K562 (cell line): ENCODE measurements around the gene LRRC41. TPM values are rescaled to one million over a fixed set of nuclear protein-coding genes. Genes with fewer than 3 reads are reported as not detected.
A peak's percentile ranks its signal among the peaks of the same experiment; 100 is the strongest.

Source experiments
- ATAC-seq: fragments of 200-7000 bp; cut with Tn5 transposase; 3 replicates; pipeline ENCODE4 v1.9.1; 2020; ENCODE audit warnings: moderate library complexity
- BruUV-seq: library from RNA; stranded (reverse); fragments of 400-500 nt; replicated peaks from 2 replicates; lab custom pipeline; 2021; lab: Mats Ljungman, UMichigan
- CTCF ChIA-PET: fragments of 300-600 bp; formaldehyde crosslinking; extraction: SDS; loops from one replicate; lab custom pipeline; 2021; ENCODE audit warnings: low intra/inter-chr PET ratio; lab: Yijun Ruan, JAX
- POLR2A ChIA-PET: fragments of 300-600, 350-650 bp; sonication (Branson Sonifier 250); formaldehyde crosslinking; extraction: SDS; loops from one replicate; lab custom pipeline; 2021; ENCODE audit warnings: antibody characterized with exemption, inconsistent platforms; lab: Yijun Ruan, JAX
- DNase-seq, 4 experiments: peaks; one replicate each; pipeline versions ENCODE4 v3.0.0 to v3.0.0-alpha.2; 2011 to 2018; ENCODE audit warnings: low spot score in 3 of 4, mixed read lengths in 3 of 4; ENCODE audit errors: extremely low read depth in 1 of 4
- FAIRE-seq: peaks from 2 replicates; lab custom pipeline; 2011; peaks lifted over from hg19 to GRCh38; lab: Jason Lieb, UNC
- H2AFZ ChIP-seq: 2 replicates; pipeline ENCODE4 v1.6.0; 2011; ENCODE audit warnings: low read depth, low read length, control low read depth, inconsistent platforms
- H3K27ac ChIP-seq: fragments of 200-600 bp; 3 replicates; pipeline ENCODE4 v1.8.0; 2011; ENCODE audit warnings: low read depth, mild to moderate bottlenecking, control low read depth, inconsistent platforms, low read length, moderate library complexity, mixed read lengths; ENCODE audit errors: extremely low read depth
- H3K27me3 ChIP-seq, 2 experiments: fragments of 300-600 bp in 1 of 2; 2 replicates in 1 of 2; 3 replicates in 1 of 2; pipeline versions ENCODE4 v1.6.0 to v1.8.0; 2011; ENCODE audit warnings: inconsistent platforms in 2 of 2, low read length in 2 of 2, mild to moderate bottlenecking in 1 of 2, mixed read lengths in 1 of 2, moderate library complexity in 1 of 2; ENCODE audit not compliant: control insufficient read depth in 2 of 2, insufficient read depth in 2 of 2
- H3K36me3 ChIP-seq: fragments of 300-600 bp; 3 replicates; pipeline ENCODE4 v1.8.0; 2011; ENCODE audit warnings: mild to moderate bottlenecking, low read length, inconsistent platforms; ENCODE audit not compliant: control insufficient read depth, insufficient read depth
- H3K4me1 ChIP-seq, 2 experiments: fragments of 200-600 bp in 1 of 2; replicated peaks in 1 of 2; 2 replicates in 1 of 2; 3 replicates in 1 of 2; pipeline versions ENCODE4 v1.5.1 to v1.8.0; 2011; ENCODE audit warnings: inconsistent platforms in 2 of 2, low read length in 2 of 2, mild to moderate bottlenecking in 1 of 2, mixed read lengths in 1 of 2, moderate library complexity in 1 of 2; ENCODE audit not compliant: control insufficient read depth in 2 of 2, insufficient read depth in 2 of 2
- H3K4me2 ChIP-seq: 2 replicates; pipeline ENCODE4 v1.6.1; 2011; ENCODE audit warnings: low read length, control low read depth, inconsistent platforms, mixed read lengths; ENCODE audit not compliant: insufficient read depth
- H3K4me3 ChIP-seq: fragments of 200-600 bp; sonication (generic), shearing (Covaris generic); 2 replicates; pipeline ENCODE4 v1.5.1; 2016; ENCODE audit warnings: control low read depth, inconsistent platforms
- H3K79me2 ChIP-seq: fragments of 200-600 bp; 3 replicates; pipeline ENCODE4 v1.8.0; 2011; ENCODE audit warnings: low read length, inconsistent platforms; ENCODE audit not compliant: control insufficient read depth, insufficient read depth
- H3K9ac ChIP-seq, 2 experiments: 2 replicates each; pipeline versions ENCODE4 v1.6.0 to v1.6.1; 2011; ENCODE audit warnings: low read depth in 2 of 2, low read length in 2 of 2, control low read depth in 1 of 2, inconsistent platforms in 1 of 2, mild to moderate bottlenecking in 1 of 2, mixed read lengths in 1 of 2; ENCODE audit not compliant: insufficient read depth in 1 of 2
- H3K9me1 ChIP-seq: one replicate; pipeline ENCODE4 v1.6.0; 2011; ENCODE audit warnings: inconsistent platforms, mild to moderate bottlenecking, low read length, moderate library complexity; ENCODE audit not compliant: control insufficient read depth, insufficient read depth
- H3K9me3 ChIP-seq: replicated peaks from 2 replicates; pipeline ENCODE4 v1.5.1; 2011; ENCODE audit warnings: low read depth, low read length, inconsistent platforms; ENCODE audit not compliant: control insufficient read depth, insufficient read depth
- H4K20me1 ChIP-seq: replicated peaks from 2 replicates; pipeline ENCODE4 v1.6.1; 2011; ENCODE audit warnings: low read length, inconsistent platforms, mixed read lengths; ENCODE audit not compliant: control insufficient read depth, insufficient read depth
- HDAC3 ChIP-seq: fragments of 450-650 bp; IDR thresholded peaks from 2 replicates; pipeline ENCODE4 v1.6.1; 2018; ENCODE audit warnings: borderline replicate concordance, mild to moderate bottlenecking, moderate library complexity; ENCODE audit not compliant: partially characterized antibody
- NFE2 ChIP-seq: IDR thresholded peaks from 2 replicates; pipeline ENCODE4 v1.6.1; 2014; ENCODE audit warnings: antibody characterized with exemption, low read depth
- PCBP2 ChIP-seq: fragments of 200-400 bp; formaldehyde crosslinking; IDR thresholded peaks from 2 replicates; pipeline ENCODE4 v1.6.1; 2018; ENCODE audit warnings: low read length, low read depth, mild to moderate bottlenecking, moderate library complexity; ENCODE audit not compliant: poor library complexity, severe bottlenecking
- SAFB ChIP-seq: fragments of 200-400 bp; formaldehyde crosslinking; IDR thresholded peaks from 2 replicates; pipeline ENCODE4 v1.6.1; 2017; ENCODE audit warnings: low read depth, low read length, borderline replicate concordance
- SRSF3 ChIP-seq: fragments of 200-400 bp; formaldehyde crosslinking; IDR thresholded peaks from 2 replicates; pipeline ENCODE4 v1.6.1; 2016; ENCODE audit warnings: mild to moderate bottlenecking, low read length, moderate library complexity; ENCODE audit not compliant: insufficient read depth
- ZNF583 ChIP-seq: fragments of 250-450 bp; sonication (Bioruptor Pico); IDR thresholded peaks from 2 replicates; pipeline ENCODE4 v1.4.0; 2020
- WGBS: fragments of 100-300 bp; shearing (Covaris generic); methylation state at CpG from one replicate; pipeline ENCODE4 v1.1.6; 2016; ENCODE audit warnings: low coverage, mixed read lengths; ENCODE audit not compliant: insufficient coverage; ENCODE audit errors: missing lambda C conversion rate; 5-methylcytosine and 5-hydroxymethylcytosine counted together
- in situ Hi-C: fragments of 300-500 bp; cut with MboI; formaldehyde crosslinking; loops from 4 replicates; pipeline ENCODE4 v1.15.0; 2018; ENCODE audit warnings: inconsistent platforms, mixed read lengths
- intact Hi-C: fragments of 100-400 bp; cut with micrococcal nuclease; formaldehyde crosslinking; loops from 2 replicates; pipeline ENCODE4 v1.14.2; 2022
- polyA plus RNA-seq, 8 experiments: library from polyadenylated mRNA; depleted of rRNA in 4 of 8; stranded (reverse) in 5 of 8; unstranded in 3 of 8; fragments of >200 nt; fragmentation: Nextera tagmentation in 2 of 8; fragmentation: Illumina TruSeq in 1 of 8; extraction: Ambion mirVana in 2 of 8; extraction: Trizol in 1 of 8; gene quantifications; 2 replicates each; pipeline versions ENCODE4 v1.2.1 to v1.2.3, GENCODE V29; 2011 to 2014; ENCODE audit warnings: inconsistent platforms in 1 of 8, missing spikeins in 1 of 8
- total RNA-seq, 7 experiments: library from RNA; depleted of rRNA in 6 of 7; stranded (reverse); fragments of >200 nt in 6 of 7; fragmentation: Illumina TruSeq in 2 of 7; extraction: Trizol in 2 of 7; gene quantifications; 2 replicates each; pipeline versions ENCODE4 v1.2.1 to v1.2.3, GENCODE V29; 2011 to 2021; ENCODE audit warnings: low replicate concordance in 1 of 7
- TF ChIP-seq, protein P1 (sequence below), 2 experiments: fragments of 450-650 bp in 1 of 2; IDR thresholded peaks; 2 replicates each; pipeline ENCODE4 v1.6.1; 2011 to 2017; ENCODE audit warnings: low read depth in 2 of 2, antibody characterized with exemption in 1 of 2, borderline replicate concordance in 1 of 2, low read length in 1 of 2, mild to moderate bottlenecking in 1 of 2, mixed read lengths in 1 of 2; ENCODE audit not compliant: control insufficient read depth in 1 of 2
- TF ChIP-seq, protein P2 (sequence below): fragments of 250-450 bp; sonication (Bioruptor Pico); IDR thresholded peaks from 2 replicates; pipeline ENCODE4 v1.4.0; 2020; ENCODE audit warnings: mild to moderate bottlenecking, moderate library complexity
- TF ChIP-seq, protein P3 (sequence below), 3 experiments: fragments of 200-800 bp in 1 of 3; sonication (Bioruptor generic) in 1 of 3; sonication (generic) in 1 of 3; formaldehyde crosslinking in 1 of 3; IDR thresholded peaks; 2 replicates each; pipeline versions ENCODE4 v1.6.1 to v1.8.0; 2016 to 2022; ENCODE audit warnings: mild to moderate bottlenecking in 2 of 3, missing compliant biosample characterization in 2 of 3, missing genetic modification characterization in 2 of 3, missing genetic modification reagents in 1 of 3
- TF ChIP-seq, protein P4 (sequence below): fragments of 450-650 bp; IDR thresholded peaks from 2 replicates; pipeline ENCODE4 v1.6.1; 2018; ENCODE audit warnings: mild to moderate bottlenecking, low read depth; ENCODE audit not compliant: partially characterized antibody

LRRC41 gene
- total and polyA plus RNA-seq, 9 of the 15 experiments (the other 6 are each of a cell fraction or from before 2014, with no cell fraction given) = 10.5 to 64.7 (median 44.2) TPM

DNA sequence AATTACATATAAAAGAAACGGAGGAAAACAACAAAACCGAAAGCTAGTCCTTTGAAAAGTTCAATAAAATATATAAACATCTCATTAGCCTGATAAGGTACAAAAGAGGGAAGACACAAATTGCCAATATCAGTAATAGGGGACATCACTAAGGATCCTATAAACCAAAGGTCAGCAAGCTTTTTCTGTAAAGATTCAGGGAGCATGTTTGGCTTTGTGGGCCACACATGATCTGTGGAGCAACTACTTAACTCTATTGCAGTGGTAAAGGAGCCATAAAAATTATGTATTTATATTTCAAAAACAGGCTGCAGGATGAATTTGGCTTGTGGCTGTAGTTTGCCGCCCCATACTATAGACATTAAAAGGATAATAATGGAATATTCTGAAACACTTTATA is 31.7 kb upstream of the LRRC41 start (continued):
- TF ChIP-seq, protein P1, sequence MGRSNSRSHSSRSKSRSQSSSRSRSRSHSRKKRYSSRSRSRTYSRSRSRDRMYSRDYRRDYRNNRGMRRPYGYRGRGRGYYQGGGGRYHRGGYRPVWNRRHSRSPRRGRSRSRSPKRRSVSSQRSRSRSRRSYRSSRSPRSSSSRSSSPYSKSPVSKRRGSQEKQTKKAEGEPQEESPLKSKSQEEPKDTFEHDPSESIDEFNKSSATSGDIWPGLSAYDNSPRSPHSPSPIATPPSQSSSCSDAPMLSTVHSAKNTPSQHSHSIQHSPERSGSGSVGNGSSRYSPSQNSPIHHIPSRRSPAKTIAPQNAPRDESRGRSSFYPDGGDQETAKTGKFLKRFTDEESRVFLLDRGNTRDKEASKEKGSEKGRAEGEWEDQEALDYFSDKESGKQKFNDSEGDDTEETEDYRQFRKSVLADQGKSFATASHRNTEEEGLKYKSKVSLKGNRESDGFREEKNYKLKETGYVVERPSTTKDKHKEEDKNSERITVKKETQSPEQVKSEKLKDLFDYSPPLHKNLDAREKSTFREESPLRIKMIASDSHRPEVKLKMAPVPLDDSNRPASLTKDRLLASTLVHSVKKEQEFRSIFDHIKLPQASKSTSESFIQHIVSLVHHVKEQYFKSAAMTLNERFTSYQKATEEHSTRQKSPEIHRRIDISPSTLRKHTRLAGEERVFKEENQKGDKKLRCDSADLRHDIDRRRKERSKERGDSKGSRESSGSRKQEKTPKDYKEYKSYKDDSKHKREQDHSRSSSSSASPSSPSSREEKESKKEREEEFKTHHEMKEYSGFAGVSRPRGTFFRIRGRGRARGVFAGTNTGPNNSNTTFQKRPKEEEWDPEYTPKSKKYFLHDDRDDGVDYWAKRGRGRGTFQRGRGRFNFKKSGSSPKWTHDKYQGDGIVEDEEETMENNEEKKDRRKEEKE (IDR thresholded peaks at IDR 0.05; ENCODE audit: borderline replicate concordance in 1 of 2, control insufficient read depth in 1 of 2, low read depth in 2 of 2, low read length in 1 of 2) = no peak
- no peak for TF ChIP-seq ZNF583 (CRISPR knock-in tag)
- no peak for TF ChIP-seq HDAC3

DNA sequence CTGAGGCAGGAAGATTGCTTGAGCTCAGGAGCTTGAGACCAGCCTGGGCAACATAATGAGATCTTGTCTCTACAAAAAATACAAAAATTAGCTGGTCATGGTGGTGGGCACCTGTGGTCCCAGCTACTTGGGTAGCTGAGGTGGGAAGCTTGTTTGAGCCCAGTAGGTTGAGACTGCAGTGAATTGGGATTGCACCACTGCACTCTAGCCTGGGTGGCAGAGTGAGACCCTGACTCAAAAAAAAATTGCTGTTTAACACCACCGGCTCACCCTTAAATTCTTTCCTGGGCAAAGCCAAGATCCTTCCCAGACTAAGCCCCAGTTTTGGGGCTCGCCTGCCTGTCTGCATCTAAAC is 30.6 kb upstream of the LRRC41 start:
- H3K4me1 ChIP-seq = peaks cover 6 to 8% of the 10 kb centered on the region in 2 experiments
- ATAC-seq = no peak
- ChIA-PET CTCF (interaction anchor here (1.9 to 2.7 kb wide), 2 partner anchors 14 to 195 kb away, joined by 8 to 23 read pairs; no protein-coding TSS in a partner anchor), POLR2A (interaction anchor here (0.9 to 2.7 kb wide), 14 partner anchors 9 to 87 kb away, joined by 3 to 19 read pairs (median 4); partner anchors contain the start of genes LRRC41, RAD54L and UQCRH)
- no peak for FAIRE-seq
- no peaks in the 10 kb centered on the region for H3K27me3 ChIP-seq
- no peaks in the 10 kb centered on the region for H3K9me3 ChIP-seq
- no peak overlapping the region; a peak in 1 of 4 replicates for H3K9ac ChIP-seq
- in situ Hi-C loops (no loop called here), intact Hi-C loops (loop anchor here (5.0 kb wide), 1 partner anchor 73 kb away; no protein-coding TSS in a partner anchor)
- peak overlapping the region; percentile 29 for H2AFZ ChIP-seq
- no peak overlapping the region for H3K4me3 ChIP-seq
- no peak for DNase-seq
- H3K9me1 ChIP-seq = no peaks in the 10 kb centered on the region
- no TSS peak for BruUV-seq
- no peaks in the 10 kb centered on the region for H3K36me3 ChIP-seq
- H3K4me2 ChIP-seq = no peak overlapping the region
- no peak overlapping the region for H3K27ac ChIP-seq
- WGBS = 64% methylated on average over 2 of the region's 2 CpGs
- no peaks in the 10 kb centered on the region for H4K20me1 ChIP-seq
- H3K79me2 ChIP-seq = no peaks in the 10 kb centered on the region
- TF ChIP-seq, protein P2, sequence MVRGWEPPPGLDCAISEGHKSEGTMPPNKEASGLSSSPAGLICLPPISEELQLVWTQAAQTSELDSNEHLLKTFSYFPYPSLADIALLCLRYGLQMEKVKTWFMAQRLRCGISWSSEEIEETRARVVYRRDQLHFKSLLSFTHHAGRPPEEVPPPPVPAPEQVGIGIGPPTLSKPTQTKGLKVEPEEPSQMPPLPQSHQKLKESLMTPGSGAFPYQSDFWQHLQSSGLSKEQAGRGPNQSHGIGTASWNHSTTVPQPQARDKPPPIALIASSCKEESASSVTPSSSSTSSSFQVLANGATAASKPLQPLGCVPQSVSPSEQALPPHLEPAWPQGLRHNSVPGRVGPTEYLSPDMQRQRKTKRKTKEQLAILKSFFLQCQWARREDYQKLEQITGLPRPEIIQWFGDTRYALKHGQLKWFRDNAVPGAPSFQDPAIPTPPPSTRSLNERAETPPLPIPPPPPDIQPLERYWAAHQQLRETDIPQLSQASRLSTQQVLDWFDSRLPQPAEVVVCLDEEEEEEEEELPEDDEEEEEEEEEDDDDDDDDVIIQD = no peak
- TF ChIP-seq, protein P3, sequence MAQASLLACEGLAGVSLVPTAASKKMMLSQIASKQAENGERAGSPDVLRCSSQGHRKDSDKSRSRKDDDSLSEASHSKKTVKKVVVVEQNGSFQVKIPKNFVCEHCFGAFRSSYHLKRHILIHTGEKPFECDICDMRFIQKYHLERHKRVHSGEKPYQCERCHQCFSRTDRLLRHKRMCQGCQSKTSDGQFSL (CRISPR knock-in tag; IDR thresholded peaks at IDR 0.05) = no peak
- TF ChIP-seq, protein P3 (tag; IDR thresholded peaks at IDR 0.05) = no peak
- TF ChIP-seq SAFB (no peak), SRSF3 (no peak), PCBP2 (no peak), NFE2 (no peak)
- TF ChIP-seq, protein P4, sequence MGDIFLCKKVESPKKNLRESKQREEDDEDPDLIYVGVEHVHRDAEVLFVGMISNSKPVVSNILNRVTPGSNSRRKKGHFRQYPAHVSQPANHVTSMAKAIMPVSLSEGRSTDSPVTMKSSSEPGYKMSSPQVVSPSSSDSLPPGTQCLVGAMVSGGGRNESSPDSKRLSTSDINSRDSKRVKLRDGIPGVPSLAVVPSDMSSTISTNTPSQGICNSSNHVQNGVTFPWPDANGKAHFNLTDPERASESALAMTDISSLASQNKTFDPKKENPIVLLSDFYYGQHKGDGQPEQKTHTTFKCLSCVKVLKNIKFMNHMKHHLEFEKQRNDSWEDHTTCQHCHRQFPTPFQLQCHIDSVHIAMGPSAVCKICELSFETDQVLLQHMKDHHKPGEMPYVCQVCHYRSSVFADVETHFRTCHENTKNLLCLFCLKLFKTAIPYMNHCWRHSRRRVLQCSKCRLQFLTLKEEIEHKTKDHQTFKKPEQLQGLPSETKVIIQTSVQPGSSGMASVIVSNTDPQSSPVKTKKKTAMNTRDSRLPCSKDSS = no peak
